ENCODE measurements around the gene RBM25. TPM values are rescaled to one million over a fixed set of nuclear protein-coding genes. Genes with fewer than 3 reads are reported as not detected.

The RBM25 gene
- total RNA-seq, 4 donors from 2014 or later, result 28.4 to 34.1 (median 30.1) TPM

- Histone ChIP-seq H3K36me3 (peaks cover 0 to 21% of the 10 kb centered on the region in 2 donors), H3K4me3 (peak overlapping the region in 3 of 4 donors; percentile 73 to 92 (median 75)), H3K9me3 (no peaks in the 10 kb centered on the region), H3K27me3 (no peaks in the 10 kb centered on the region), H3K27ac (peak overlapping the region; percentile 86 to 97 (median 93)), H3K4me1 (peaks cover 11 to 38% of the 10 kb centered on the region in 2 donors)
- DNase-seq (no peak), ATAC-seq (no peak)
- TF ChIP-seq CTCF (IDR thresholded peaks at IDR 0.05 in 4 of 5, conservative IDR thresholded peaks at IDR 0.05 in 1 of 5) (no peak), POLR2A (IDR thresholded peaks at IDR 0.05) (no peak)
- intact Hi-C loops (cut with DNase I; ENCODE audit: low total_unique reads), result no loop called here
- in situ Hi-C loops (cut with MboI; ENCODE audit: low sequenced_read_pairs in 4 of 4), result no loop called here
These were observed 32.8 kb upstream of the RBM25 start for GRCh38 chr14:73025544-73025943.

- Histone ChIP-seq H3K9me3 (no peaks in the 10 kb centered on the region), H3K4me3 (peak overlapping the region; percentile 63 to 92 (median 74)), H3K4me1 (peaks cover 11 to 38% of the 10 kb centered on the region in 2 donors), H3K27me3 (no peaks in the 10 kb centered on the region), H3K36me3 (peaks cover 0 to 21% of the 10 kb centered on the region in 2 donors), H3K27ac (peak overlapping the region; percentile 86 to 97 (median 93))
- no peak for ATAC-seq
- TF ChIP-seq POLR2A (IDR thresholded peaks at IDR 0.05), result no peak
- TF ChIP-seq CTCF (IDR thresholded peaks at IDR 0.05 in 4 of 5, conservative IDR thresholded peaks at IDR 0.05 in 1 of 5), result no peak
- no peak for DNase-seq
- intact Hi-C loops (cut with DNase I; ENCODE audit: low total_unique reads), result no loop called here
- in situ Hi-C loops (cut with MboI; ENCODE audit: low sequenced_read_pairs in 4 of 4), result no loop called here
These were observed 32.0 kb upstream of the RBM25 start for GRCh38 chr14:73026243-73026844.

- Histone ChIP-seq H3K4me1 (peaks cover 11 to 36% of the 10 kb centered on the region in 2 donors), H3K27ac (peak within 1 kb of the TSS; percentile 86 to 97 (median 93)), H3K9me3 (no peaks in the 10 kb centered on the region), H3K4me3 (peak within 1 kb of the TSS; percentile 63 to 92 (median 74)), H3K36me3 (peaks cover 0 to 21% of the 10 kb centered on the region in 2 donors), H3K27me3 (no peaks in the 10 kb centered on the region)
- peak; percentile 99 to 100 for ATAC-seq
- TF ChIP-seq POLR2A (IDR thresholded peaks at IDR 0.05), result peak; percentile 91 to 93
- TF ChIP-seq CTCF (IDR thresholded peaks at IDR 0.05 in 4 of 5, conservative IDR thresholded peaks at IDR 0.05 in 1 of 5), result no peak
- peak; percentile 98 to 99 for DNase-seq
- in situ Hi-C loops (cut with MboI; ENCODE audit: low sequenced_read_pairs in 4 of 4), result no loop called here
- intact Hi-C loops (cut with DNase I; ENCODE audit: low total_unique reads), result loop anchor here (1.0 kb wide), 1 partner anchor 31 kb away; the partner anchor contains the start of gene RBM25
These were observed 31.3 kb upstream of the RBM25 start, which contains the start of gene ZFYVE1 for GRCh38 chr14:73026845-73027542. Gene ZFYVE1, minus strand, starts transcription at chr14:73027106. Its CDS starts 2,598 bp downstream, at chr14:73024508.

- TF ChIP-seq POLR2A (IDR thresholded peaks at IDR 0.05), result no peak
- TF ChIP-seq CTCF (IDR thresholded peaks at IDR 0.05 in 4 of 5, conservative IDR thresholded peaks at IDR 0.05 in 1 of 5), result no peak
- Histone ChIP-seq H3K4me3 (peak overlapping the region; percentile 63 to 92 (median 74)), H3K27me3 (no peaks in the 10 kb centered on the region), H3K36me3 (peaks cover 0 to 17% of the 10 kb centered on the region in 2 donors), H3K27ac (peak overlapping the region; percentile 41 to 97 (median 75)), H3K4me1 (peaks cover 8 to 30% of the 10 kb centered on the region in 2 donors), H3K9me3 (no peaks in the 10 kb centered on the region)
- DNase-seq (no peak), ATAC-seq (no peak)
- intact Hi-C loops (cut with DNase I; ENCODE audit: low total_unique reads) (loop anchor here (1.0 kb wide), 1 partner anchor 31 kb away; the partner anchor contains the start of gene RBM25), in situ Hi-C loops (cut with MboI; ENCODE audit: low sequenced_read_pairs in 4 of 4) (no loop called here)
These were observed 30.8 kb upstream of the RBM25 start for GRCh38 chr14:73027546-73027945.
